GM19043 (cell line): Measurements from ENCODE around the gene SETBP1.

Experiments
- ATAC-seq: cut with Tn5 transposase; IDR thresholded peaks from one replicate; pipeline ENCODE4 v1.9.1; 2021; ENCODE audit warnings: low read depth; ENCODE audit not compliant: unreplicated experiment

The SETBP1 gene

GRCh38 chr18:44729631-44730101, 49.0 kb downstream of the SETBP1 start:
- ATAC-seq: no peak

- no peak for ATAC-seq
Observed at GRCh38 chr18:44730803-44731529, 50.3 kb downstream of the SETBP1 start.

GRCh38 chr18:44731530-44732237, 51.0 kb downstream of the SETBP1 start:
- ATAC-seq: no peak

DNA sequence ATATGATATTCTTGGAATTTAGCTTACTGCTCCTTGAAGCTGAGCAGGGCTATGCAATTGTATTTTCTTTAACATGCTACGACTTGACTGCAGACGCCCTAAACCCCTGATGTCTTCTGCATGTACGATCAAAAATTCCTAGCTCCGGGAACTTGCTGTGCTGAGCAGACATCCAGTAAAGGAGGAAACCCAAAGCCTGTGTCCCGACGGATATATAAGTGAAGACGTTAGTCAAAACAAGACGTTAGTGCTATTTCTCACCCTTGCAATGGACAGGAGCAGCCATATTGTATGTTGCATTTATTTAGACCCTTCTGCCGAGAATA, 51.5 kb downstream of the SETBP1 start:
- no peak for ATAC-seq

DNA sequence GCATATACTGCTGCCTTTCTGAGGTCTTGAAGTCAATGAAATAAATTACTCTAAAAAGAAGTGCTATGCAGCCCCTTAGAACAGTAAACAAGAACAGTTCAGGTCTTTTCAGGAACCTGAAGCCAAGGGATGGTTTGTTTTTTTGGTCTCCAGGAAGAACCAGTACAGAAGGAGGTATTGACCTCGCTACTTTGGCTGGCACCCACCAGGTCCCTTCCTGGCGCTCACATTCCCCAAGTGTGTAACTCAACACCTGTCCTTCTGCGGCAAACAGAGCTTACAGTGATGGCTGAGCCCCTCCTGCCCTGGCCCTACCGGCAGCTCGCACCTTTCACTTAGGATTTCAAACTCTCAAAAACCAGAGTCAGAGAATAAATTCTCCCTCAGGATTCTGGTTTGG, 51.9 kb downstream of the SETBP1 start:
- no peak for ATAC-seq

DNA sequence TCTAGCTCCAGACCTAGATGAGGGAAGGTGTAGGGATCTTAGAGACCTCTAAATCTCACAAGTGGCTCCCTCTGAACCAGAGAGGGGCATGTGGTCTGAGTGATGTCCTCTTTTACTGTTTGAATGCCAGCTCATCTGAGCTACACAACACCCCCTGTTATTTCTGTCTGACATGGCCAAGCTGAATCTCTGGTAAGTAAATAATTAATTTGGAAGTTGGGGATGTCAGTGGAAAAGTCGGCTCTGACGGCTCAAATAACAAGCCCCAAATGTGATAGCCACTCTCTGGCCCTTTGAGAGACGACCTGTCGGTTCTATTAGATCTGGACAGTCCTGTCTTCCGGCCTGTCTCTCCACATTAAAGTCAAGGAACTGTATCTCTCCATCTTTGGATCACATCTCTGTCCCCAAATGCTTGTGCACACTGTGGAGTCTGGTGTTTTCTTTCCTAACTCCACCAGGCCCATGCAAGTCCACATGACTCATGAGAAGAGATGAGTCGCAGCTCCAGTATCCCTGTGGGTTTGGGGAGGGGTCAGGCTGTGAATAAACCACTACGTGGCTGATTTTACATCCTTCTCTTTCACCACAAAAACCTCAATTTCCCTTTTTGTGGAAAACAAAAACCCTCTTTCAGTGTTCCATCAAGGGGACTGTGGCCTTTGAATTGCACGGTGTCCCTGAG, 52.5 kb downstream of the SETBP1 start:
- ATAC-seq: no peak

- ATAC-seq: no peak
Observed at GRCh38 chr18:44733754-44734465, 53.2 kb downstream of the SETBP1 start.

DNA sequence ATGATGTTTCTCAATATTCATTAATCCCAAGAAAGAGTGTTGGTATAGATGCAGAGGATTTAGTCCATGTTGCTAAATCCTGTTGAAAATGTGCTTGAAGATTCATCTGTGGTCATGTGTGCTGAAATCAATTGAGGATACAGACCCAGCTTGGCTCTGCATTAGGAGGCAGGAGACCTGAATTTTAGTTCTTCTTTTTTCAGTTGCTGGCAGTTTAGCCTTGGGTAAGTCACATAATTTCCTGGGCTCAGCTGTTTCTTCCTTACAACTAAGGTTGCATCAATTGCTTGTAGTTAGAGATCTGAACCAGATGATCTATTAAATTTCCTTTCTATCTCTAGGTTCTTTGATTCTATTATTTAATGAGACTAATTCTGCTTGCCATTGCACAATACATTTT, 54.4 kb downstream of the SETBP1 start:
- no peak for ATAC-seq

DNA sequence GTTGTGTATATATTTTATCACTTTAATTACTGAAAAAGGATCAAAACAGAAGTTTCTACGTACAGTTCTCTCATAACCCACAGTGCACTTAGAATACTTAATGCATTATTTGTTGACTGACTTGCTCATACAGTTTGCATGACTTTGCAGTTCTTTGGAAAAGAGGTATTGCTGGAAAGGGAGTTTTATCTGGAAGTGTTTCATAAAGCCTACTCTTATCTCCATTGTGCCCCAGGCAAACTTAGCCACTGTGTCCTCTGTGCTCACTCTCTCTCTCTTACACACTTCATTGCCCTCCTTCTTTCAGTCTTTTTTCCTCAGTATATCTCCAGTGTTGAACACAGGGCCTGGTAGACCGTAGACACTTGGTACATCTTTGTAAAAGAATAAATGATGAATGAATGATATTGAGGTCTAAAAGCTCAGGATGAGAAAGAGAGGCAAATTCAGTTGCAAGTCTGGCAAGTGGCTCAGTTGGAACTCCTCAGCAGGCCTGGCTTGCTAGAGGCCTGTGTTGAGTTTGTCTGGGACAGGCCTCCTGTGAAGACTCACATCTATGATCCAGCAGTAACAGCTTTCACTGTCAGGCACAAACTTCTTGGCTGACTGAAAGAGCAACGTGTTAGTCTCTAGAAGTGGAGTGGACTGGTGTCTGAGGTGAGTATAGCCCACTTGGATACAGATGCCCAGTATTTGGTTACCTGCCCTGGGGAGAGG, 56.1 kb downstream of the SETBP1 start:
- ATAC-seq: no peak

DNA sequence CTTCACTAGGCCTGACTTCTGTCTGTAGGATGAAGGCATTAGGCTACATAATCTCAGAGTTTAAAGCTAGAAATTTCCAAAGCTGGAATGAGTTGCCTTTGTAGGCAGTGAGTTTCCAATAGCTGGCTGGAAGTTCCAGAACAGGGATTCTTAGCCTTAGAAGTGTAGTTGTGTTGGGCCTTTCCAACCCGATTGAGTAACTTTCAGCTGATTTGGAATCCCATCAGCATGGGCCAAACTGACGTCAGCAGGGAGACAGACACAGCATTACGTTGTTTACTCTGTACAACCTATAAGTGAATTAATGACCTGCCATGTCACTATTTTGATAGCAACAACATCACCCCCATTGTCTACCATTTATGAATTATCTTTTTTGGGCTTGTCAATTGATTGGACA, 56.9 kb downstream of the SETBP1 start:
- no peak for ATAC-seq

GRCh38 chr18:44740000-44740399, 59.3 kb downstream of the SETBP1 start:
- ATAC-seq: no peak

DNA sequence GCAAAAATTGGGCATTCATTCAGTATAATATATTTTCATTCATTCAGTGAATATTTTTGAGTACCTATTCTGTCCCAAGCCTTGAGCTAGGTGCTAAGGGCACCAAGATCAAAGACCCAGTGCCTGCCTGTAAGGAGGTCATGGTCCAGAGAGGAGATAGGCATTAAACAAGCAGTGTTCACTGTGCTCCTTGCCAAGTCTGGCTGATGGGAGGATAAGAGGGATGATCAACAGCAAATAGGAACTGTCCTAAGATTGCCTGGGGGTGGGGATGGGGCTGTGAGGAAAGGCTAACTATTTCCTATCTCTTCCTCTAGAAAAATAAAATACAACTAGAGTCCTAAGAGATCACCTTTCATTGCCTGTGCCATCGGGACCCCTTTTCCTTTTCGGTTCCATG, 60.4 kb downstream of the SETBP1 start:
- ATAC-seq: no peak

DNA sequence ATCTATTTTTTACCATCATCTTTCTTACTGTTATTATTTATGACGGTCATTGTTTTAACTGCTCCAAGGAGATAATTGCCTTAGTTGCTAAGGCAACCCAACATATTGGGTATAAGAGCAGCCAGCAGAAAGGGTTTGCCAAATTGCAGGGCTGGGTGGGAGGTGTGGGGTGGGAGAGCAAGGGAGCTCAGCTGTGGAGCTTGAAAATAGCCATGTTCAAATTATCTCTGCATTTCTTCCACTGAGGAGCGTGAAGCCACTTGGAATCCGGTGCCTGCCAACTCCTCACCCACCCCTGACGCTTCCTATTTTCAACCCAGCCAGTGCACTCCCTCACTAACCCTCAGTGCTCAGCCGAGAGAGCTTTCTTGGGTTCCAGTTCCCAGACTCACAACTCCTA, 60.8 kb downstream of the SETBP1 start:
- ATAC-seq: no peak

- ATAC-seq: no peak
Observed at GRCh38 chr18:44742126-44742525, 61.4 kb downstream of the SETBP1 start.

DNA sequence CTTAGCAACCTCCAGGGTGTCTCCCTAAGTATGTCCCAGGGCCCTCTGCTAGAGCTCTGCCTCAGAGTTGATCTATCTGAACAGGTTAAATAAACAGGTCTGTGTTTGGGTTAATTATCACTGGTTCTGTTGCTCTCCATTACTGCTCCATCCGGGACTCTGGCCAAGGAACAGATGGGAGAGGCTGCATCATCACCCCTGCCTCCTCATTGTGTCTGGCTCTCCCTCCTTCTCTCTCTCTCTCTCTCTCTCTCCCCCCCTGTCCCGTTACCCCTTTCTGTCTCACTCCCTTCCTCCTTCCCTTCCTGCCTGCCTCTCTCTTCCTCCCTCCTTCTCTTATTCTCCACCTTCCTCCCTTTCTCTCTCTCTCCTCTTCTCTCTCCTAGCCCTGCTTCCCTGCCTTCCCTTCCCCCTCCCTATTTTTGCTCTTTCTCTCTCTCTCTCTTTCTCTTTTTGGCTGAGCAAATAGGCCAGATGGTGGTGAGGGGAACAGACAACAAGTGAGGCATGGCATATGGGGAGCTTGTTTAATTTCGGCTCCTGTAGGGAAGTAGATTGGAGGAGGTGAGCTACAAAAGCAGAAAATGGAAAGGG, 62.1 kb downstream of the SETBP1 start:
- ATAC-seq: no peak

DNA sequence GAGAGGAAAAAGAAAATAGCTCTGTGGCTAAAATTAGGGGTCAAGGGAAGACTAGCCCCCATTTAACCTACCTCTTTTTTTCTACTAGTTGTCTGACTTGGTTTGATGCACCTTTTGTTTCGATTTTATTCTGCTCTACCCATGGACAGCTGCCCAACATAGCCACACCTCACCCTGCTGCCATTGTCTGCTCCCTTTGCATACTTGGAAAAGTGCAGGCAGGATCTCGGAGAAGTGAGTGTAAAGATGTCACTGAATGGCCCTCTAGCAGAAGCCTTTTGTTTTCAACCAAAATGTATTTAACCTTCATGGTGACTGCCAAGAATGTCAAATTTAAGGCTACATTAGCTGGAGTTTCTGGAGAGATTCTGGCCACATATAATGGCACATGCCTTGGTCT, 62.9 kb downstream of the SETBP1 start:
- ATAC-seq: no peak

GRCh38 chr18:44744161-44745121, 63.8 kb downstream of the SETBP1 start:
- no peak for ATAC-seq

GRCh38 chr18:44747157-44747556, 66.5 kb downstream of the SETBP1 start:
- no peak for ATAC-seq

GRCh38 chr18:44748582-44748981, 67.9 kb downstream of the SETBP1 start:
- ATAC-seq: no peak
